GM12878 (cell line): ENCODE results near the gene BEAN1. TPM values are rescaled to one million over a fixed set of nuclear protein-coding genes. Genes with fewer than 3 reads are reported as not detected.
A peak's percentile ranks its signal among the peaks of the same experiment; 100 is the strongest.

Experiments
- ATAC-seq: fragments of 200-7000 bp; cut with Tn5 transposase; 3 replicates; pipeline ENCODE4 v1.9.1; 2020; ENCODE audit warnings: mild to moderate bottlenecking, moderate library complexity
- BruUV-seq: library from RNA; stranded (reverse); fragments of 400-500 nt; replicated peaks from 2 replicates; lab custom pipeline; 2021; lab: Mats Ljungman, UMichigan
- CTCF ChIA-PET: fragments of 300-600 bp; sonication (Branson Sonifier 250); formaldehyde crosslinking; extraction: SDS; loops from one replicate; lab custom pipeline; 2021; ENCODE audit warnings: inconsistent platforms; lab: Yijun Ruan, JAX
- POLR2A ChIA-PET: fragments of 350-600 bp; formaldehyde crosslinking; extraction: SDS; loops from one replicate; lab custom pipeline; 2021; ENCODE audit warnings: inconsistent platforms; lab: Charles Lee
- RAD21 ChIA-PET: fragments of 300-600 bp; sonication (Branson Sonifier 250); formaldehyde crosslinking; loops from one replicate; lab custom pipeline; 2023; ENCODE audit warnings: antibody characterized with exemption; ENCODE audit not compliant: unreplicated experiment; lab: Charles Lee
- SMC1A ChIA-PET: fragments of 300-600 bp; sonication (Branson Sonifier 250); formaldehyde crosslinking; loops from one replicate; lab custom pipeline; 2023; ENCODE audit not compliant: unreplicated experiment, uncharacterized antibody; lab: Charles Lee
- DNase-seq: peaks from one replicate; pipeline ENCODE4 v3.0.0-alpha.2; 2011; ENCODE audit warnings: low read depth, low spot score
- FAIRE-seq: peaks from 3 replicates; lab custom pipeline; 2011; peaks lifted over from hg19 to GRCh38; lab: Jason Lieb, UNC
- H2AFZ ChIP-seq: 2 replicates; pipeline ENCODE4 v1.6.0; 2011; ENCODE audit warnings: low read depth, low read length, control low read depth; ENCODE audit not compliant: control insufficient read depth
- H3K27ac ChIP-seq: 2 replicates; pipeline ENCODE4 v1.5.1; 2011; ENCODE audit warnings: control low read depth; ENCODE audit not compliant: control insufficient read depth, insufficient read depth
- H3K27me3 ChIP-seq, 2 experiments: replicated peaks in 1 of 2; 2 replicates each; pipeline versions ENCODE4 v1.6.0 to v1.6.1; 2011; ENCODE audit warnings: low read length in 1 of 2; ENCODE audit not compliant: control insufficient read depth in 2 of 2, insufficient read depth in 2 of 2
- H3K36me3 ChIP-seq, 2 experiments: 2 replicates each; pipeline ENCODE4 v1.5.1; 2011; ENCODE audit warnings: low read length in 1 of 2; ENCODE audit not compliant: control insufficient read depth in 2 of 2, insufficient read depth in 2 of 2
- H3K4me1 ChIP-seq: 2 replicates; pipeline ENCODE4 v1.6.1; 2011; ENCODE audit warnings: mild to moderate bottlenecking, low read length, moderate library complexity, mixed read lengths; ENCODE audit not compliant: control insufficient read depth, insufficient read depth
- H3K4me2 ChIP-seq: 2 replicates; pipeline ENCODE4 v1.6.0; 2011; ENCODE audit warnings: control low read depth; ENCODE audit not compliant: control insufficient read depth, insufficient read depth
- H3K4me3 ChIP-seq: fragments of 200-600 bp; sonication (generic); 2 replicates; pipeline ENCODE4 v1.5.1; 2016
- H3K79me2 ChIP-seq: 2 replicates; pipeline ENCODE4 v1.6.0; 2011; ENCODE audit warnings: low read length; ENCODE audit not compliant: control insufficient read depth, insufficient read depth
- H3K9ac ChIP-seq: 2 replicates; pipeline ENCODE4 v1.8.0; 2011; ENCODE audit warnings: low read length, control low read depth, mixed read lengths; ENCODE audit not compliant: control insufficient read depth, insufficient read depth
- H3K9me3 ChIP-seq: replicated peaks from 3 replicates; pipeline ENCODE4 v1.5.1; 2011; ENCODE audit warnings: mild to moderate bottlenecking, low read length; ENCODE audit not compliant: control insufficient read depth, insufficient read depth
- H4K20me1 ChIP-seq: 2 replicates; pipeline ENCODE4 v1.6.0; 2011; ENCODE audit not compliant: control insufficient read depth, insufficient read depth
- BCLAF1 ChIP-seq: fragments of 450-650 bp; IDR thresholded peaks from 2 replicates; pipeline ENCODE4 v1.6.1; 2017; ENCODE audit warnings: antibody characterized with exemption, mild to moderate bottlenecking, moderate library complexity
- CREM ChIP-seq: IDR thresholded peaks from 2 replicates; pipeline ENCODE4 v1.6.1; 2014; ENCODE audit warnings: antibody characterized with exemption, low read depth
- FOS ChIP-seq: IDR thresholded peaks from 3 replicates; pipeline ENCODE4 v1.6.1; 2011; ENCODE audit warnings: borderline replicate concordance; ENCODE audit not compliant: insufficient read length; ENCODE audit errors: extremely low read depth
- HDAC2 ChIP-seq: fragments of 200-600 bp; sonication (generic); IDR thresholded peaks from 2 replicates; pipeline ENCODE4 v1.6.1; 2017
- HDAC6 ChIP-seq: fragments of 200-600 bp; sonication (generic); IDR thresholded peaks from one replicate; pipeline ENCODE4 v1.8.0; 2017; ENCODE audit warnings: antibody characterized with exemption; ENCODE audit not compliant: unreplicated experiment
- JUND ChIP-seq: IDR thresholded peaks from 2 replicates; pipeline ENCODE4 v1.6.1; 2012; ENCODE audit warnings: low read depth, mild to moderate bottlenecking, low read length, improper control_type of control experiment, moderate library complexity
- MEF2B ChIP-seq: fragments of 450-650 bp; IDR thresholded peaks from 2 replicates; pipeline ENCODE4 v1.6.1; 2018; ENCODE audit warnings: mild to moderate bottlenecking, moderate library complexity; ENCODE audit not compliant: partially characterized antibody, poor library complexity, severe bottlenecking
- MYB ChIP-seq: fragments of 150-350 bp; IDR thresholded peaks from 2 replicates; pipeline ENCODE4 v1.6.1; 2014; ENCODE audit warnings: mild to moderate bottlenecking, low read depth, low read length, borderline replicate concordance
- NFYB ChIP-seq: IDR thresholded peaks from 2 replicates; pipeline ENCODE4 v1.6.1; 2011; ENCODE audit warnings: low read depth, mild to moderate bottlenecking, low read length, improper control_type of control experiment, moderate library complexity; ENCODE audit not compliant: insufficient read depth
- PBX3 ChIP-seq: IDR thresholded peaks from 2 replicates; pipeline ENCODE4 v1.6.1; 2011; ENCODE audit warnings: mild to moderate bottlenecking, low read depth, low read length, moderate library complexity; ENCODE audit not compliant: insufficient replicate concordance
- RAD21 ChIP-seq: IDR thresholded peaks from 2 replicates; pipeline ENCODE4 v1.6.1; 2011; ENCODE audit warnings: mild to moderate bottlenecking, low read depth, low read length, moderate library complexity; ENCODE audit not compliant: insufficient read depth
- SREBF1 ChIP-seq: IDR thresholded peaks from 2 replicates; pipeline ENCODE4 v1.6.1; 2012; ENCODE audit warnings: mild to moderate bottlenecking, low read length
- STAT3 ChIP-seq: IDR thresholded peaks from 2 replicates; pipeline ENCODE4 v1.6.1; 2011; ENCODE audit warnings: low read depth, low read length, improper control_type of control experiment
- ZNF592 ChIP-seq: fragments of 450-650 bp; IDR thresholded peaks from 2 replicates; pipeline ENCODE4 v1.6.1; 2017; ENCODE audit warnings: mild to moderate bottlenecking, moderate library complexity
- WGBS: methylation state at CpG from one replicate; pipeline ENCODE4 v1.1.6; 2016; ENCODE audit warnings: low lambda C conversion rate; ENCODE audit not compliant: insufficient replicate concordance, insufficient coverage; ENCODE audit errors: missing lambda C conversion rate; 5-methylcytosine and 5-hydroxymethylcytosine counted together
- in situ Hi-C: fragments of 300-500 bp; cut with MboI; formaldehyde crosslinking; loops from 9 replicates; pipeline ENCODE4 v1.14.3; 2018; ENCODE audit warnings: mixed read lengths
- intact Hi-C: fragments of 100-400 bp; cut with micrococcal nuclease; formaldehyde crosslinking; loops from one replicate; pipeline ENCODE4 v1.14.2; 2022; ENCODE audit not compliant: unreplicated experiment
- polyA plus RNA-seq, 11 experiments: library from polyadenylated mRNA; depleted of rRNA in 4 of 11; unstranded in 6 of 11; stranded (reverse) in 5 of 11; fragments of >200 nt; fragmentation: Nextera tagmentation in 4 of 11; fragmentation: Illumina TruSeq in 1 of 11; extraction: Ambion mirVana in 4 of 11; extraction: Trizol in 1 of 11; gene quantifications; 1 replicate in 1 of 11; 2 replicates in 10 of 11; pipeline versions ENCODE4 v1.2.1 to v1.2.3, GENCODE V29; 2011 to 2016; ENCODE audit warnings: inconsistent platforms in 2 of 11, missing spikeins in 2 of 11, low read depth in 1 of 11
- total RNA-seq, 4 experiments: library from RNA; depleted of rRNA in 3 of 4; stranded (reverse); fragments of >200 nt in 3 of 4; fragmentation: Illumina TruSeq in 1 of 4; extraction: Trizol in 1 of 4; gene quantifications; 2 replicates each; pipeline versions ENCODE4 v1.2.1 to v1.2.3, GENCODE V29; 2013 to 2021

The BEAN1 gene
- total and polyA plus RNA-seq, 10 of the 15 experiments (the other 5 are each of a cell fraction or from before 2014, with no cell fraction given): not detected

GRCh38 chr16:66517586-66518263 lies 90.6 kb downstream of the BEAN1 start:
- no peaks in the 10 kb centered on the region for H3K9me3 ChIP-seq
- ChIA-PET RAD21 (interaction anchor here (0.8 to 1.7 kb wide), 6 partner anchors 9 to 111 kb away, joined by 3 to 8 read pairs (median 4); partner anchors contain the start of gene CKLF), SMC1A (interaction anchor here (0.8 to 2.5 kb wide), 11 partner anchors 8 to 113 kb away, joined by 3 to 19 read pairs (median 3); partner anchors contain the start of genes CKLF and TK2), POLR2A (interaction anchor here (0.7 to 1.2 kb wide), 3 partner anchors 22 to 44 kb away, joined by 3 to 5 read pairs (median 4); no protein-coding TSS in a partner anchor), CTCF (interaction anchor here (0.9 to 1.7 kb wide), 6 partner anchors 34 to 91 kb away, joined by 3 to 6 read pairs (median 4); partner anchors contain the start of gene CKLF)
- FAIRE-seq (no peak), DNase-seq (no peak), ATAC-seq (no peak)
- H4K20me1 ChIP-seq: no peaks in the 10 kb centered on the region
- H3K9ac ChIP-seq: peak overlapping the region; percentile 65
- in situ Hi-C loops: no loop called here
- H3K27ac ChIP-seq: peak overlapping the region; percentile 84
- no TSS peak for BruUV-seq
- WGBS: 65% methylated on average over 8 of the region's 8 CpGs
- peak overlapping the region; percentile 99 for H3K4me2 ChIP-seq
- intact Hi-C loops: loop anchor here (2.0 kb wide), 2 partner anchors 35 to 87 kb away; partner anchors contain the start of gene CMTM3
- H3K27me3 ChIP-seq: no peaks in the 10 kb centered on the region
- H3K4me3 ChIP-seq: peak overlapping the region; percentile 11; the same call in 1 of the 2 replicates
- H3K79me2 ChIP-seq: no peaks in the 10 kb centered on the region
- H3K36me3 ChIP-seq: no peaks in the 10 kb centered on the region; a peak in 1 of 4 replicates
- peaks cover 57% of the 10 kb centered on the region for H3K4me1 ChIP-seq
- no peak overlapping the region for H2AFZ ChIP-seq
- TF ChIP-seq ZNF592 (no peak), NFYB (no peak), FOS (no peak), HDAC2 (0 out of 2 replicates have a peak, but pooled peaks have one; percentile 11), JUND (no peak), MEF2B (peak; percentile 56), PBX3 (no peak), SREBF1 (no peak), MYB (no peak), BCLAF1 (no peak), CREM (no peak), RAD21 (no peak), HDAC6 (no peak), STAT3 (no peak)
